ENCODE data around the gene OR2AG1.

Gene OR2AG1

DNA sequence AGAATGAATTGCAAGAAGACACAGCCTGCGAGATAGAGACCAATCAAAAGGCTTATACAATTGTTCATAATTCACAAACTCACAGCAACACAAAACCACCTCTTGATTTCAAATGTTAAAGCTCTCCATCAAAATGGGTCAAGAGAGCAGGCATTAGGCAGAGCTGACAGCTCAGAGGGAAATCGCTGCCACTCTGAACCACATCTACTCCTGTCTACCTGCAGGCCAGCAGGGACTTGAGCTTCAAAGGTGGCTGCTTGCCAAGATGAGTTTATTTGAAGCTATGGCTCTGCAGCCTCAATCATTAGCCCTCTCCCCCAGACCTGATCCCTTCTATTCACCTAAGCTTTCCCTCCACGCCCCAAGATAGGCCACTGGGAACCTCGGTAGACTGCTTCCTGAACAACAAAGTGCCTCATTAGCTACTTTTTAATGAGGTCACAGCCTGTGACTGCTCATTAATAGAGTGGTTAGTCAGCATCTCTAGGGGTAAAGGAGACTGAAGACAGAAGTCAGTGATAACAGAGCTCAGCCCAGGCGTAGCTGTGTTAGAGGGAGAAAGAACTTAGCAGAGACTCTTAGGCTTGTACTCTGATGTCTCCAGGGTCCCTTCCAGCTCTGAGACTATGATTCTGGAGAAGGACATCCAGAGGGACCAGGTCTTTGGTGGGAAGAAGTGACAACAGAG is 41.5 kb downstream of the OR2AG1 start:
- no peak overlapping the region for H3K4me3 ChIP-seq (ENCODE audit: low read depth, low read length)
- no peak for DNase-seq (ENCODE audit: low read depth)
- TF ChIP-seq, protein P1, sequence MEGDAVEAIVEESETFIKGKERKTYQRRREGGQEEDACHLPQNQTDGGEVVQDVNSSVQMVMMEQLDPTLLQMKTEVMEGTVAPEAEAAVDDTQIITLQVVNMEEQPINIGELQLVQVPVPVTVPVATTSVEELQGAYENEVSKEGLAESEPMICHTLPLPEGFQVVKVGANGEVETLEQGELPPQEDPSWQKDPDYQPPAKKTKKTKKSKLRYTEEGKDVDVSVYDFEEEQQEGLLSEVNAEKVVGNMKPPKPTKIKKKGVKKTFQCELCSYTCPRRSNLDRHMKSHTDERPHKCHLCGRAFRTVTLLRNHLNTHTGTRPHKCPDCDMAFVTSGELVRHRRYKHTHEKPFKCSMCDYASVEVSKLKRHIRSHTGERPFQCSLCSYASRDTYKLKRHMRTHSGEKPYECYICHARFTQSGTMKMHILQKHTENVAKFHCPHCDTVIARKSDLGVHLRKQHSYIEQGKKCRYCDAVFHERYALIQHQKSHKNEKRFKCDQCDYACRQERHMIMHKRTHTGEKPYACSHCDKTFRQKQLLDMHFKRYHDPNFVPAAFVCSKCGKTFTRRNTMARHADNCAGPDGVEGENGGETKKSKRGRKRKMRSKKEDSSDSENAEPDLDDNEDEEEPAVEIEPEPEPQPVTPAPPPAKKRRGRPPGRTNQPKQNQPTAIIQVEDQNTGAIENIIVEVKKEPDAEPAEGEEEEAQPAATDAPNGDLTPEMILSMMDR (IDR thresholded peaks at IDR 0.05; ENCODE audit: low read depth, low read length): no peak
- TF ChIP-seq MYC (IDR thresholded peaks at IDR 0.05; ENCODE audit: low read depth, low read length) (no peak), MAX (IDR thresholded peaks at IDR 0.05; ENCODE audit: low read depth, low read length) (no peak), POLR2A (IDR thresholded peaks at IDR 0.05; ENCODE audit: extremely low read depth, insufficient read length) (no peak)

DNA sequence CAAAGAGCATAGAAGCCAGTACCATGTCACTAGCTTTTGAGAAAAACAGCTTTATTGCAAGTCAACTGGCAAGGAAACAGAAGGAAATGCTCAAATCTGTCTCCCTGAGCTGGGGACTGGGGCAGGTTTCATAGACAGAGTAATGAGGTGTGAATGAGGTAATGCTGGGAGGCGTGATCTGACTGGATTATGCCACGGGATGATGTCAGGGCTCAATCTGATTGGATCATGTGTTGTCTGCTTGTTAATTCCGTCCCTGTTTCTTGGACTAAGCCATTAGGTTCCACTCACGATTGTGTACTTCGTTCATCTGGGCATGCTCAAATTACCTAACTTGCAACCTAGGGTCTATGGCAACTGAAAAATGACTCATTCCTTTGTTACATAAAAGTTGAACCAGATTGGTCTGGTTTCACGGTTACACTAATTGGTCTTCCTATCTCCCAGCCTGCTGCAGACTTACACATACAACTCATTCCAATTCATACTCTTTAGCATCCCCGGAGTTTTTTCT is 42.5 kb downstream of the OR2AG1 start:
- no peak overlapping the region for H3K4me3 ChIP-seq (ENCODE audit: low read depth, low read length)
- DNase-seq (ENCODE audit: low read depth): peak; percentile 33
- no peak for TF ChIP-seq POLR2A (IDR thresholded peaks at IDR 0.05; ENCODE audit: extremely low read depth, insufficient read length)
- TF ChIP-seq, protein P1 (IDR thresholded peaks at IDR 0.05; ENCODE audit: low read depth, low read length): no peak
- TF ChIP-seq MYC (IDR thresholded peaks at IDR 0.05; ENCODE audit: low read depth, low read length): no peak
- TF ChIP-seq MAX (IDR thresholded peaks at IDR 0.05; ENCODE audit: low read depth, low read length): no peak

GRCh38 chr11:6828103-6828502 is 45.3 kb downstream of the OR2AG1 start:
- no peak for TF ChIP-seq POLR2A (IDR thresholded peaks at IDR 0.05; ENCODE audit: extremely low read depth, insufficient read length)
- no peak for TF ChIP-seq MYC (IDR thresholded peaks at IDR 0.05; ENCODE audit: low read depth, low read length)
- TF ChIP-seq, protein P1 (IDR thresholded peaks at IDR 0.05; ENCODE audit: low read depth, low read length): no peak
- TF ChIP-seq MAX (IDR thresholded peaks at IDR 0.05; ENCODE audit: low read depth, low read length): no peak
- DNase-seq (ENCODE audit: low read depth): no peak
- no peak overlapping the region for H3K4me3 ChIP-seq (ENCODE audit: low read depth, low read length)

DNA sequence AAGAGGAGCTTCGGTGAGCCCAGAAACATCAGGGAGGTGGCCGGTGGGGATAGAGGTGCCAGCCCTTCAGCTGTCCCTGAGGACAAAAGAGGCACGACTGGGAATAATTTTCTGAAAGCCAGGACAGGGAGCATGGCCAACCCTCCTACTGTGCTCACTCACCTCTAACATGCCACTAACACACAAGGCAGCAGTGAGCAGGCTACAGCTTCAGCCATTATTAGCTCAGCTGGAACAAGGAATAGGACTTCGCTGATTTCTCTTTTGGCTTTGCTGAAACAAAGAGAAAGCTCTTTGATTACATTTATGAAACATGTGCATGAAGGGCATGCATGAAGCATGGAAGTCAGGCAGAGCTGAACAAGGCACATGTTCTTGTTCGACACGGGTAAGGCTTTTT is 50.5 kb downstream of the OR2AG1 start:
- no peak overlapping the region for H3K4me3 ChIP-seq (ENCODE audit: low read depth, low read length)
- DNase-seq (ENCODE audit: low read depth): no peak
- TF ChIP-seq MAX (IDR thresholded peaks at IDR 0.05; ENCODE audit: low read depth, low read length) (no peak), MYC (IDR thresholded peaks at IDR 0.05; ENCODE audit: low read depth, low read length) (no peak), POLR2A (IDR thresholded peaks at IDR 0.05; ENCODE audit: extremely low read depth, insufficient read length) (no peak)
- TF ChIP-seq, protein P1 (IDR thresholded peaks at IDR 0.05; ENCODE audit: low read depth, low read length): no peak

- TF ChIP-seq, protein P1 (IDR thresholded peaks at IDR 0.05; ENCODE audit: low read depth, low read length): no peak
- TF ChIP-seq MAX (IDR thresholded peaks at IDR 0.05; ENCODE audit: low read depth, low read length) (no peak), MYC (IDR thresholded peaks at IDR 0.05; ENCODE audit: low read depth, low read length) (no peak), POLR2A (IDR thresholded peaks at IDR 0.05; ENCODE audit: extremely low read depth, insufficient read length) (no peak)
- no peak for DNase-seq (ENCODE audit: low read depth)
- H3K4me3 ChIP-seq (ENCODE audit: low read depth, low read length): no peak overlapping the region
Measured at GRCh38 chr11:6834021-6834420, 51.2 kb downstream of the OR2AG1 start.
